ENCODE data around the gene PIM1. TPM values are rescaled to one million over a fixed set of nuclear protein-coding genes. Genes with fewer than 3 reads are reported as not detected.

The PIM1 gene
- total and polyA plus RNA-seq, 9 of the 15 experiments (the other 6 are each of a cell fraction or from before 2014, with no cell fraction given): 19.0 to 789 (median 212) TPM

DNA sequence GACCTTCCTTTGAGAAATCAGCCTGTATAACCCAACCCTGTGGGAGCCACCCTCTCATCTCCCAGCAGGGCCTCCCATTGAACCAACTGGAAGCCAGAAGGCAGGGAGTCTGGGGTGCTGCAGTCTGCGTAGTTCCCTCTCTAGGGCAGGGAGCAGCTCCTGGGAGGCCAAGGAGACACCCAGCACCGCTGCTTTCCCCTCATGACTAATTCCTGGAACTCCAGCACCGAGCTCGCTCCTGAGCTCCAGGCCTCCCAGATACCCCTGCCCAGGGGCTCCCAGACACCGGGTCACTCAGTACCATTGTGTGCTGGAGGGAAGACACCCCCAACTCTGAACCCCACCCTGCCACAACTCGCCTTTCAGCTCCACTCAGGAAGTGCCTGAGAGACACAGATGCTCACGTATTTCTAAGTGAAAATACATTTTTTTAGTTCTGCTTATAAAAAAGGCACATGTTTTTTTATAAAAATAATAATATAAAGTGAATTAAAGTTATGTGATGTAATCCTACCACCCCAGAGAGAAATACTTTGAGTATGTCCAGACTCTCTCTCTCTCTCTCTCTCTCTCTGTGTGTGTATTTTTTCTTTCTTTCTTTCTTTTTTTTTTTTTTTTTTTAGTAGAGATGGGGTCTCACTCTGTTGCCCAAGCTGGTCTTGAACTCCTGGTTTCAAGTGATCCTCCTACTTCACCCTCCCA, 17.5 kb downstream of the PIM1 start (continued):
- no peak for TF ChIP-seq HDAC2 (IDR thresholded peaks at IDR 0.05)
- no peak for TF ChIP-seq PHF20 (IDR thresholded peaks at IDR 0.05; ENCODE audit: partially characterized antibody)
- TF ChIP-seq, protein P1, sequence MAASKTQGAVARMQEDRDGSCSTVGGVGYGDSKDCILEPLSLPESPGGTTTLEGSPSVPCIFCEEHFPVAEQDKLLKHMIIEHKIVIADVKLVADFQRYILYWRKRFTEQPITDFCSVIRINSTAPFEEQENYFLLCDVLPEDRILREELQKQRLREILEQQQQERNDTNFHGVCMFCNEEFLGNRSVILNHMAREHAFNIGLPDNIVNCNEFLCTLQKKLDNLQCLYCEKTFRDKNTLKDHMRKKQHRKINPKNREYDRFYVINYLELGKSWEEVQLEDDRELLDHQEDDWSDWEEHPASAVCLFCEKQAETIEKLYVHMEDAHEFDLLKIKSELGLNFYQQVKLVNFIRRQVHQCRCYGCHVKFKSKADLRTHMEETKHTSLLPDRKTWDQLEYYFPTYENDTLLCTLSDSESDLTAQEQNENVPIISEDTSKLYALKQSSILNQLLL (CRISPR knock-in tag; IDR thresholded peaks at IDR 0.05; ENCODE audit: borderline replicate concordance): no peak
- TF ChIP-seq STAT6 (CRISPR knock-in tag; IDR thresholded peaks at IDR 0.05): no peak
- TF ChIP-seq SP1 (CRISPR knock-in tag; IDR thresholded peaks at IDR 0.05): no peak
- TF ChIP-seq SMARCB1 (IDR thresholded peaks at IDR 0.05; ENCODE audit: insufficient read length, low read depth): no peak
- no peak for TF ChIP-seq NONO (IDR thresholded peaks at IDR 0.05; ENCODE audit: low read depth in 2 of 2, low read length in 1 of 2)
- TF ChIP-seq MEF2A (IDR thresholded peaks at IDR 0.05; ENCODE audit: control insufficient read depth, low read depth, low read length): no peak
- TF ChIP-seq NCOA6 (IDR thresholded peaks at IDR 0.05): no peak
- no peak for TF ChIP-seq SREBF1 (IDR thresholded peaks at IDR 0.05; ENCODE audit: borderline replicate concordance, low read depth, low read length)
- TF ChIP-seq ZNF586 (CRISPR knock-in tag; conservative IDR thresholded peaks at IDR 0.05): no peak
- TF ChIP-seq ZNF274 (IDR thresholded peaks at IDR 0.05; ENCODE audit: borderline replicate concordance, low read depth, low read length): no peak
- no peak for TF ChIP-seq HDAC8 (tag; IDR thresholded peaks at IDR 0.05)
- TF ChIP-seq ZNF146 (CRISPR knock-in tag; IDR thresholded peaks at IDR 0.05; ENCODE audit: unreplicated experiment): no peak
- TF ChIP-seq KAT2B (IDR thresholded peaks at IDR 0.05; ENCODE audit: low read depth, low read length): no peak
- TF ChIP-seq USF2 (CRISPR knock-in tag; IDR thresholded peaks at IDR 0.05): no peak
- TF ChIP-seq CEBPZ (IDR thresholded peaks at IDR 0.05; ENCODE audit: borderline replicate concordance, low read depth, low read length): no peak
- TF ChIP-seq HMG20A (CRISPR knock-in tag; conservative IDR thresholded peaks at IDR 0.05): no peak
- no peak for TF ChIP-seq CBX3 (IDR thresholded peaks at IDR 0.05; ENCODE audit: borderline replicate concordance in 1 of 2, low read length in 2 of 2)
- no peak for TF ChIP-seq GTF2F1 (IDR thresholded peaks at IDR 0.05; ENCODE audit: low read depth, low read length)
